ENCODE measurements around the gene SLC6A11.

DNA sequence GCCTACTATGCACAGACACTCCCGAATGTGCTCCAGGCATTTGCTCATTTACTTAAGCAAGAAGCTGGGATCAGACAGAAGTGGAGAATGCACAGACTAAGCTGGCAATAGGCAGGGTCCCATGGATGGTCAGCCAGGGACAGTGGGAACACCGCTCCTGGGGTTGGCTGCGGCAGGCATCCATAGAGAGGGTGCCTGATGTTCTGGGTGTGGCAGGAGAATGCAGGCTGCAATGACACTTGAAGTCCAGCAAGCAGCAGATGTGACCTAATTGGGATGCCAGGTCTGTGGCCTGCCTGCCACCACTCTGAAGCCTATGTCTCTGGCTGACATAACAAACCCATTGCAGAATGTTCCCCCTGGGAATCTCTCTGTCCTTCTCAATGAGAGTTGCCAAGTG, 40.2 kb upstream of the SLC6A11 start:
- TF ChIP-seq, protein P1, sequence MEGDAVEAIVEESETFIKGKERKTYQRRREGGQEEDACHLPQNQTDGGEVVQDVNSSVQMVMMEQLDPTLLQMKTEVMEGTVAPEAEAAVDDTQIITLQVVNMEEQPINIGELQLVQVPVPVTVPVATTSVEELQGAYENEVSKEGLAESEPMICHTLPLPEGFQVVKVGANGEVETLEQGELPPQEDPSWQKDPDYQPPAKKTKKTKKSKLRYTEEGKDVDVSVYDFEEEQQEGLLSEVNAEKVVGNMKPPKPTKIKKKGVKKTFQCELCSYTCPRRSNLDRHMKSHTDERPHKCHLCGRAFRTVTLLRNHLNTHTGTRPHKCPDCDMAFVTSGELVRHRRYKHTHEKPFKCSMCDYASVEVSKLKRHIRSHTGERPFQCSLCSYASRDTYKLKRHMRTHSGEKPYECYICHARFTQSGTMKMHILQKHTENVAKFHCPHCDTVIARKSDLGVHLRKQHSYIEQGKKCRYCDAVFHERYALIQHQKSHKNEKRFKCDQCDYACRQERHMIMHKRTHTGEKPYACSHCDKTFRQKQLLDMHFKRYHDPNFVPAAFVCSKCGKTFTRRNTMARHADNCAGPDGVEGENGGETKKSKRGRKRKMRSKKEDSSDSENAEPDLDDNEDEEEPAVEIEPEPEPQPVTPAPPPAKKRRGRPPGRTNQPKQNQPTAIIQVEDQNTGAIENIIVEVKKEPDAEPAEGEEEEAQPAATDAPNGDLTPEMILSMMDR (conservative IDR thresholded peaks at IDR 0.05; ENCODE audit: low read depth, low read length), result no peak
- no peak for TF ChIP-seq EZH2 (IDR thresholded peaks at IDR 0.05; ENCODE audit: borderline replicate concordance, low read depth, low read length, poor library complexity, severe bottlenecking)
